GM23338 (cell line): ENCODE data around the gene C10orf71.

Experiments
- CREB1 ChIP-seq: fragments of 250-450 bp; sonication (Bioruptor Pico); IDR thresholded peaks from 2 replicates; pipeline ENCODE4 v1.5.0; 2020; ENCODE audit warnings: low read depth, mild to moderate bottlenecking, moderate library complexity
- CTCF ChIP-seq, 2 experiments: fragments of 200-600 bp in 1 of 2; sonication (generic) in 1 of 2; conservative IDR thresholded peaks; 2 replicates each; pipeline versions ENCODE4 v1.5.1 to v1.6.1; 2016 to 2017; ENCODE audit warnings: antibody characterized with exemption in 2 of 2, low read depth in 2 of 2, mild to moderate bottlenecking in 2 of 2, moderate library complexity in 1 of 2
- EZH2 ChIP-seq: fragments of 200-600 bp; sonication (generic); IDR thresholded peaks from one replicate; pipeline ENCODE4 v1.8.0; 2017; ENCODE audit warnings: antibody characterized with exemption, mild to moderate bottlenecking, low read depth; ENCODE audit not compliant: unreplicated experiment
- EZH2phosphoT487 ChIP-seq: fragments of 200-600 bp; sonication (generic); IDR thresholded peaks from one replicate; pipeline ENCODE4 v1.8.1; 2018; ENCODE audit warnings: antibody characterized with exemption; ENCODE audit not compliant: unreplicated experiment
- JUNB ChIP-seq: IDR thresholded peaks from one replicate; pipeline ENCODE4 v1.6.1; 2016; ENCODE audit warnings: antibody characterized with exemption; ENCODE audit not compliant: unreplicated experiment
- POLR2AphosphoS5 ChIP-seq: IDR thresholded peaks from 2 replicates; pipeline ENCODE4 v1.6.1; 2016; ENCODE audit warnings: antibody characterized with exemption, low read depth
- REST ChIP-seq: IDR thresholded peaks from one replicate; pipeline ENCODE4 v1.6.1; 2018; ENCODE audit warnings: antibody characterized with exemption; ENCODE audit not compliant: unreplicated experiment
- STAT1 ChIP-seq: IDR thresholded peaks from one replicate; pipeline ENCODE4 v1.6.1; 2016; ENCODE audit warnings: antibody characterized with exemption; ENCODE audit not compliant: unreplicated experiment
- ZNF331 ChIP-seq: fragments of 250-450 bp; sonication (Bioruptor Pico); IDR thresholded peaks from 2 replicates; pipeline ENCODE4 v1.5.0; 2020; ENCODE audit warnings: low read depth, mild to moderate bottlenecking, moderate library complexity
- ZNF462 ChIP-seq: fragments of 250-450 bp; sonication (Bioruptor Pico); IDR thresholded peaks from 2 replicates; pipeline ENCODE4 v1.5.0; 2020; ENCODE audit warnings: mild to moderate bottlenecking, moderate library complexity
- TF ChIP-seq, protein P1 (sequence below): IDR thresholded peaks from 2 replicates; pipeline ENCODE4 v1.6.1; 2016; ENCODE audit warnings: antibody characterized with exemption

GRCh38 chr10:49365275-49365674 is 66.3 kb downstream of the C10orf71 start:
- no peak for TF ChIP-seq CTCF (conservative IDR thresholded peaks at IDR 0.05; ENCODE audit: low read depth in 2 of 2)
- TF ChIP-seq POLR2AphosphoS5, result no peak
- no peak for TF ChIP-seq CREB1
- no peak for TF ChIP-seq REST
- TF ChIP-seq STAT1, result no peak
- no peak for TF ChIP-seq EZH2phosphoT487
- no peak for TF ChIP-seq EZH2
- TF ChIP-seq JUNB, result no peak
- no peak for TF ChIP-seq ZNF331
- TF ChIP-seq, protein P1, sequence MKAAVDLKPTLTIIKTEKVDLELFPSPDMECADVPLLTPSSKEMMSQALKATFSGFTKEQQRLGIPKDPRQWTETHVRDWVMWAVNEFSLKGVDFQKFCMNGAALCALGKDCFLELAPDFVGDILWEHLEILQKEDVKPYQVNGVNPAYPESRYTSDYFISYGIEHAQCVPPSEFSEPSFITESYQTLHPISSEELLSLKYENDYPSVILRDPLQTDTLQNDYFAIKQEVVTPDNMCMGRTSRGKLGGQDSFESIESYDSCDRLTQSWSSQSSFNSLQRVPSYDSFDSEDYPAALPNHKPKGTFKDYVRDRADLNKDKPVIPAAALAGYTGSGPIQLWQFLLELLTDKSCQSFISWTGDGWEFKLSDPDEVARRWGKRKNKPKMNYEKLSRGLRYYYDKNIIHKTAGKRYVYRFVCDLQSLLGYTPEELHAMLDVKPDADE, result no peak
- TF ChIP-seq ZNF462 (CRISPR knock-in tag), result no peak
